Tibial artery (tissue), 4 donors: Measurements from ENCODE around the gene PSENEN.

Source experiments
- DNase-seq, 2 donors: peaks; one replicate each; pipeline ENCODE4 v3.0.0-alpha.2; 2019
- H3K27ac ChIP-seq, 2 donors: fragments of 200-600 bp; sonication (generic) in 1 of 2; 1 replicate in 1 of 2; 2 replicates in 1 of 2; pipeline ENCODE4 v1.5.1; 2018 to 2019; ENCODE audit warnings: mild to moderate bottlenecking in 1 of 2
- H3K27me3 ChIP-seq, 2 donors: fragments of 200-600 bp; sonication (generic) in 1 of 2; one replicate each; pipeline versions ENCODE4 v1.5.1 to v1.6.0; 2016 to 2019
- H3K36me3 ChIP-seq, 3 donors: fragments of 200-600 bp; sonication (generic) in 2 of 3; one replicate each; pipeline ENCODE4 v1.5.1; 2016 to 2019; ENCODE audit warnings: mild to moderate bottlenecking in 2 of 3
- H3K4me1 ChIP-seq, 4 donors: fragments of 200-600 bp; sonication (generic) in 2 of 4; 1 replicate in 3 of 4; 2 replicates in 1 of 4; pipeline ENCODE4 v1.5.1; 2016 to 2019
- H3K4me3 ChIP-seq, 2 donors: fragments of 200-600 bp; sonication (generic) in 1 of 2; 1 replicate in 1 of 2; 2 replicates in 1 of 2; pipeline ENCODE4 v1.5.1; 2018 to 2019; ENCODE audit warnings: mild to moderate bottlenecking in 2 of 2
- H3K9me3 ChIP-seq, 3 donors: fragments of 200-600 bp; sonication (generic) in 1 of 3; one replicate each; pipeline ENCODE4 v1.5.1; 2016 to 2019
- CTCF ChIP-seq, 2 experiments: fragments of 200-600 bp in 1 of 2; fragments of 450-650 bp in 1 of 2; IDR thresholded peaks; one replicate each; pipeline ENCODE4 v1.5.1; 2017 to 2019; ENCODE audit warnings: antibody characterized with exemption in 2 of 2, mild to moderate bottlenecking in 1 of 2, moderate library complexity in 1 of 2
- intact Hi-C: fragments of 100-400 bp; cut with DNase I; formaldehyde crosslinking; loops from one replicate; pipeline ENCODE4 v1.15.0; 2023; ENCODE audit warnings: low total_unique reads

Gene PSENEN

GRCh38 chr19:35777086-35777841 lies 31.8 kb downstream of the PSENEN start:
- Histone ChIP-seq H3K27ac (no peak overlapping the region), H3K4me3 (no peak overlapping the region), H3K4me1 (peaks cover 0 to 19% (median 15%) of the 10 kb centered on the region in 4 donors), H3K36me3 (peaks cover 18 to 49% (median 29%) of the 10 kb centered on the region in 3 donors), H3K27me3 (no peaks in the 10 kb centered on the region), H3K9me3 (no peaks in the 10 kb centered on the region)
- DNase-seq: no peak
- intact Hi-C loops: no loop called here
- no peak for TF ChIP-seq CTCF (IDR thresholded peaks at IDR 0.05)

- H3K36me3 ChIP-seq: peaks cover 22 to 56% (median 36%) of the 10 kb centered on the region in 3 donors
- no peak for DNase-seq
- no peak for TF ChIP-seq CTCF (IDR thresholded peaks at IDR 0.05)
- no peaks in the 10 kb centered on the region for H3K27me3 ChIP-seq
- H3K9me3 ChIP-seq: no peaks in the 10 kb centered on the region
- H3K4me3 ChIP-seq: no peak overlapping the region
- no peak overlapping the region for H3K27ac ChIP-seq
- intact Hi-C loops: no loop called here
- peaks cover 0 to 19% (median 15%) of the 10 kb centered on the region in 4 donors for H3K4me1 ChIP-seq
Measured at GRCh38 chr19:35777961-35778360, 32.5 kb downstream of the PSENEN start.

- H3K36me3 ChIP-seq: peaks cover 22 to 66% (median 36%) of the 10 kb centered on the region in 3 donors
- DNase-seq: no peak
- no peaks in the 10 kb centered on the region for H3K9me3 ChIP-seq
- no peaks in the 10 kb centered on the region for H3K27me3 ChIP-seq
- H3K27ac ChIP-seq: no peak overlapping the region
- intact Hi-C loops: no loop called here
- peaks cover 0 to 19% (median 15%) of the 10 kb centered on the region in 4 donors for H3K4me1 ChIP-seq
- H3K4me3 ChIP-seq: no peak overlapping the region
- TF ChIP-seq CTCF (IDR thresholded peaks at IDR 0.05): no peak
Measured at GRCh38 chr19:35779033-35779432, 33.6 kb downstream of the PSENEN start.

GRCh38 chr19:35780058-35780457 lies 34.6 kb downstream of the PSENEN start:
- TF ChIP-seq CTCF (IDR thresholded peaks at IDR 0.05): no peak
- Histone ChIP-seq H3K36me3 (peaks cover 22 to 76% (median 40%) of the 10 kb centered on the region in 3 donors), H3K27ac (no peak overlapping the region), H3K9me3 (no peaks in the 10 kb centered on the region), H3K27me3 (no peaks in the 10 kb centered on the region), H3K4me3 (no peak overlapping the region), H3K4me1 (peaks cover 0 to 12% (median 9%) of the 10 kb centered on the region in 4 donors)
- intact Hi-C loops: no loop called here
- DNase-seq: no peak

GRCh38 chr19:35780717-35781116 lies 35.3 kb downstream of the PSENEN start:
- peaks cover 0 to 10% (median 8%) of the 10 kb centered on the region in 4 donors for H3K4me1 ChIP-seq
- no peak overlapping the region for H3K27ac ChIP-seq
- H3K27me3 ChIP-seq: no peaks in the 10 kb centered on the region
- no peaks in the 10 kb centered on the region for H3K9me3 ChIP-seq
- intact Hi-C loops: no loop called here
- no peak overlapping the region for H3K4me3 ChIP-seq
- TF ChIP-seq CTCF (IDR thresholded peaks at IDR 0.05): no peak
- no peak for DNase-seq
- H3K36me3 ChIP-seq: peaks cover 22 to 82% (median 46%) of the 10 kb centered on the region in 3 donors
